Smooth muscle cell (in vitro differentiated cells): ENCODE results near the gene ERGIC1. TPM values are rescaled to one million over a fixed set of nuclear protein-coding genes. Genes with fewer than 3 reads are reported as not detected.
A peak's percentile ranks its signal among the peaks of the same experiment; 100 is the strongest.

Source experiments
- DNase-seq: peaks from one replicate; lab custom pipeline; 2025; ENCODE audit not compliant: unreplicated experiment; lab: John Stamatoyannopoulos, UW
- H2AFZ ChIP-seq: fragments of 200-600 bp; sonication (generic); 2 replicates; pipeline ENCODE4 v1.6.0; 2016; ENCODE audit warnings: antibody characterized with exemption, low read depth, mild to moderate bottlenecking
- H3F3A ChIP-seq: fragments of 200-600 bp; sonication (generic); 2 replicates; pipeline ENCODE4 v1.6.0; 2017; ENCODE audit warnings: antibody characterized with exemption, low read depth
- H3K27ac ChIP-seq: fragments of 200-600 bp; sonication (generic); 2 replicates; pipeline ENCODE4 v1.5.1; 2016; ENCODE audit warnings: low read depth, mild to moderate bottlenecking
- H3K27me3 ChIP-seq: fragments of 200-600 bp; sonication (generic); 2 replicates; pipeline ENCODE4 v1.6.1; 2016; ENCODE audit warnings: low read depth, mild to moderate bottlenecking
- H3K36me3 ChIP-seq: fragments of 200-600 bp; sonication (generic); 2 replicates; pipeline ENCODE4 v1.5.1; 2016; ENCODE audit warnings: low read depth
- H3K4me1 ChIP-seq: fragments of 200-600 bp; sonication (generic); 2 replicates; pipeline ENCODE4 v1.5.1; 2016; ENCODE audit warnings: low read depth
- H3K4me2 ChIP-seq: fragments of 200-600 bp; sonication (generic); 2 replicates; pipeline ENCODE4 v1.6.0; 2016; ENCODE audit warnings: mild to moderate bottlenecking
- H3K4me3 ChIP-seq: fragments of 200-600 bp; sonication (generic); 2 replicates; pipeline ENCODE4 v1.5.1; 2016; ENCODE audit warnings: mild to moderate bottlenecking
- H3K79me2 ChIP-seq: fragments of 200-600 bp; sonication (generic); 2 replicates; pipeline ENCODE4 v1.6.0; 2016; ENCODE audit warnings: low read depth, mild to moderate bottlenecking
- H3K9ac ChIP-seq: fragments of 200-600 bp; sonication (generic); 2 replicates; pipeline ENCODE4 v1.6.0; 2016; ENCODE audit warnings: low read depth
- H3K9me3 ChIP-seq: fragments of 200-600 bp; sonication (generic); replicated peaks from 2 replicates; pipeline ENCODE4 v1.5.1; 2016; ENCODE audit warnings: low read depth
- H4K20me1 ChIP-seq: fragments of 200-600 bp; sonication (generic); 2 replicates; pipeline ENCODE4 v1.6.0; 2016; ENCODE audit warnings: low read depth
- WGBS: methylation state at CpG from one replicate; pipeline ENCODE4 v1.1.7; 2016; ENCODE audit warnings: low lambda C conversion rate; 5-methylcytosine and 5-hydroxymethylcytosine counted together
- polyA plus RNA-seq: library from polyadenylated mRNA; unstranded; fragments of >200 nt; fragmentation: Nextera tagmentation; extraction: Ambion mirVana; gene quantifications from 2 replicates; pipeline ENCODE4 v1.2.1, GENCODE V29; 2016
- total RNA-seq: library from RNA; depleted of rRNA; stranded (reverse); fragments of >200 nt; gene quantifications from 2 replicates; pipeline ENCODE4 v1.2.3, GENCODE V29; 2014
- TF ChIP-seq, protein P1 (sequence below): fragments of 200-600 bp; sonication (generic); IDR thresholded peaks from 2 replicates; pipeline ENCODE4 v1.5.1; 2017; ENCODE audit warnings: borderline replicate concordance, mild to moderate bottlenecking, antibody characterized with exemption; ENCODE audit not compliant: insufficient read depth, poor library complexity, severe bottlenecking

ERGIC1 gene
- total and polyA plus RNA-seq, 2 experiments from 2014 or later = 38.2 to 140 TPM

DNA sequence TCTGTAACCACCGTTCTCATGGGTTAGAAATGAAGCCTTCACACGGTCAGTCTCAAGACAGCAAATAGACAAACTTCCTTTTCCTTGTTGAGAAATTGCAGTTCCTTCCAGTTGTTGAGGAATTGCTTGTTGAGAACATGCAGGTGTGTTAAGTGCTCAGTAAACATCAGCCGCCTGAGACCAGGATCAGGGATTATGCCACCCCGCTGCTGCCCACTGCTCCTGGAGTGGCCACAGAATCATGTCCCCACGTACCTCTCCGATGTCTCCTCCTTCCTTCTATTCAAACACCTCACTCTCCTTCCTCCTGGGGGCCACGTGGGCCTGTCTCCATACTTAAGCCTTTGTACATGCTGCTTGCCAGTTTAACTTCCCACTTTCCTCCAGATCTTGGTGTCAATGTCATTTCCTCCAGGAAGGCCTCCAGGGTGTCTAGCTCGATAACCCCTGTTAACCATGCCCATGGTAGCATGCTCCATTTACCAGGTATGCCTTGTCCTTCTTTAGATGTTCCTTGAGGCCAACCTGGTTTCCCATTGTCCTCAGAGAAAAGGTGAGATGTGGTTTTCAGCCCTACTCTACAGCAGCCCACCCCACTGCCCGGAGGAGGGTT, 91.4 kb downstream of the ERGIC1 start:
- no peak overlapping the region for H3K27ac ChIP-seq

DNA sequence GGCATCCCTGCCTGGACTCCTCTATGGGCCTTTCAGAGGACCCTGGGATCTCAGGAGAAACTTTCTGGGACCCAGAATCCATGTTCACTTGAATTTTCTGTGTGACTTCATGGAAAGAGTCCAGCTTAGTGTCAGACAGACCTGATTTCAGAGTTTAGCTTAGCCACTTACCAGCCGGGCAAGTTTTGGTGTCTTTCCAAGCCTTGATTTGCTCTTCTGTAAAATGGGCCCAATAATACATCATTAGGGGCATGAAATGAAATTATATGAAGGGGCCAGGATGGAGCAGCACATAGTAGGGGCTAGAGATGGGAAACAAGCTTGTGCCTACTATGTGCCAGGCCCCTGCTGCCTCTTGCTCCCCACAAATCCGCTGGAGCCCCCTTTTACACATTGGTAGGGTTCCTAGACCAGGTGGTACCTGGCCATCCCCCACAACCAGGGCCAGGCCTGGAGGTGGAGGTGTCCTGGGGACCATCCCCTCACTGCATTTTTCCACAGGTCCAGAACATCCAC, 92.0 kb downstream of the ERGIC1 start:
- no peak for DNase-seq

More for the DNA sequence above, 91.4 kb downstream of the ERGIC1 start:
- H3F3A ChIP-seq = no peaks in the 10 kb centered on the region
- no peak overlapping the region for H3K9ac ChIP-seq
- no peak overlapping the region for H3K4me2 ChIP-seq
- DNase-seq = no peak
- H3K36me3 ChIP-seq = no peaks in the 10 kb centered on the region
- H4K20me1 ChIP-seq = no peaks in the 10 kb centered on the region
- 93% methylated on average over 9 of the region's 9 CpGs for WGBS
- no peaks in the 10 kb centered on the region for H3K27me3 ChIP-seq
- no peak overlapping the region for H2AFZ ChIP-seq
- no peaks in the 10 kb centered on the region for H3K4me1 ChIP-seq
- H3K4me3 ChIP-seq = no peak overlapping the region
- TF ChIP-seq, protein P1, sequence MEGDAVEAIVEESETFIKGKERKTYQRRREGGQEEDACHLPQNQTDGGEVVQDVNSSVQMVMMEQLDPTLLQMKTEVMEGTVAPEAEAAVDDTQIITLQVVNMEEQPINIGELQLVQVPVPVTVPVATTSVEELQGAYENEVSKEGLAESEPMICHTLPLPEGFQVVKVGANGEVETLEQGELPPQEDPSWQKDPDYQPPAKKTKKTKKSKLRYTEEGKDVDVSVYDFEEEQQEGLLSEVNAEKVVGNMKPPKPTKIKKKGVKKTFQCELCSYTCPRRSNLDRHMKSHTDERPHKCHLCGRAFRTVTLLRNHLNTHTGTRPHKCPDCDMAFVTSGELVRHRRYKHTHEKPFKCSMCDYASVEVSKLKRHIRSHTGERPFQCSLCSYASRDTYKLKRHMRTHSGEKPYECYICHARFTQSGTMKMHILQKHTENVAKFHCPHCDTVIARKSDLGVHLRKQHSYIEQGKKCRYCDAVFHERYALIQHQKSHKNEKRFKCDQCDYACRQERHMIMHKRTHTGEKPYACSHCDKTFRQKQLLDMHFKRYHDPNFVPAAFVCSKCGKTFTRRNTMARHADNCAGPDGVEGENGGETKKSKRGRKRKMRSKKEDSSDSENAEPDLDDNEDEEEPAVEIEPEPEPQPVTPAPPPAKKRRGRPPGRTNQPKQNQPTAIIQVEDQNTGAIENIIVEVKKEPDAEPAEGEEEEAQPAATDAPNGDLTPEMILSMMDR = no peak
- H3K79me2 ChIP-seq = no peaks in the 10 kb centered on the region
- no peaks in the 10 kb centered on the region for H3K9me3 ChIP-seq

DNA sequence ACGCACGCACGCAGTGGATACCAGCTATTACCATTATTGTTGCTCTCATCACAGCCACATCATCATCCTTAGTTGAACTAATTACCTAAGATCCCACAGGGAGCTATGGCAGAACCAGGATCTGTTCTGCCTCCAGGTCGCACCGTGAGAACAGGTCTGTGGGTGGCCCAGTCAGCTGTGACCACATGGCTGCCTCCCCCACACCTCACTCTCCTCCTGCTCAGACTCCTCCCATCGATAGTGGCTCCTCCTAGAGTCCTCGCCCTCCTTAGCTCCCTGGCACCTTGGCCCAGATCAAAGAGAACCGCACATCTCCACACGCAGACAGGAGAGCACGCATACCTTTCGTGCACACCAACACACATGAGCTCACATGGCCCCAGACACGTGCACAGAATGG, 92.7 kb downstream of the ERGIC1 start:
- no peaks in the 10 kb centered on the region for H3K36me3 ChIP-seq
- WGBS = 92% methylated on average over 12 of the region's 12 CpGs
- H2AFZ ChIP-seq = no peak overlapping the region
- no peak overlapping the region for H3K9ac ChIP-seq
- no peak for DNase-seq
- H3K4me1 ChIP-seq = no peaks in the 10 kb centered on the region
- no peak overlapping the region for H3K4me3 ChIP-seq
- H3K27me3 ChIP-seq = no peaks in the 10 kb centered on the region
- H3K4me2 ChIP-seq = no peak overlapping the region
- no peak overlapping the region for H3K27ac ChIP-seq
- no peaks in the 10 kb centered on the region for H3K79me2 ChIP-seq
- no peaks in the 10 kb centered on the region for H3F3A ChIP-seq
- no peaks in the 10 kb centered on the region for H3K9me3 ChIP-seq
- no peaks in the 10 kb centered on the region for H4K20me1 ChIP-seq
- TF ChIP-seq, protein P1 = no peak

More for the DNA sequence above, 92.0 kb downstream of the ERGIC1 start:
- Histone ChIP-seq H3K4me1 (no peaks in the 10 kb centered on the region), H3K4me3 (no peak overlapping the region), H3K4me2 (no peak overlapping the region), H2AFZ (no peak overlapping the region), H3K9ac (no peak overlapping the region), H3F3A (no peaks in the 10 kb centered on the region), H3K9me3 (no peaks in the 10 kb centered on the region), H4K20me1 (no peaks in the 10 kb centered on the region), H3K79me2 (no peaks in the 10 kb centered on the region), H3K36me3 (no peaks in the 10 kb centered on the region), H3K27ac (no peak overlapping the region), H3K27me3 (no peaks in the 10 kb centered on the region)
- TF ChIP-seq, protein P1 = no peak
- 91% methylated on average over 2 of the region's 2 CpGs for WGBS

DNA sequence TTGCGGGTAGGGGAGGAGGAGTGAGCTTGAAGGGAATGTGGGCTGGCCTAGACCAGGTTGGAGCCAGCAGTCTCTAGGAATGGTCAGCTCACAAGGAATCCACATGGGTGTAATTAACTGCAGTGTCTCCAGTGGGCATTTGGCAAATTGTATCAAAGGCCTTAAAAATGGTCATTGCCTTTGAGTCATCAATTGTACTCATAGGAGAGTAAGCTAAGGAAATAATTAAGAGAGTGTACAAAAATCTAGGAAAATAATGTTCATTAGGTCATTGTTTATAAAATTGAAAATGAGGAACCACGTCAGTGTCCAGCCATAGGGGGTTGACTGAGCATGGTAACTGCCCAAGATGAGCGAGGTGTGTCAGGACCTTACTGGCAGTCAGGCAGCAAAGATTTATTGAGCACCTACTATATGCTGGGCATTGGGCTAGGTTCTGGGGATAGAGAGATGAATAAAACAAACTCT, 95.4 kb downstream of the ERGIC1 start:
- no peaks in the 10 kb centered on the region for H3K9me3 ChIP-seq
- WGBS = 94% methylated on average over 3 of the region's 3 CpGs
- H2AFZ ChIP-seq = no peak overlapping the region
- H3K4me3 ChIP-seq = no peak overlapping the region
- H3K27ac ChIP-seq = peak overlapping the region; percentile 83
- no peaks in the 10 kb centered on the region for H3K36me3 ChIP-seq
- TF ChIP-seq, protein P1 = no peak
- H3K9ac ChIP-seq = no peak overlapping the region
- DNase-seq = no peak
- no peak overlapping the region for H3K4me2 ChIP-seq
- no peaks in the 10 kb centered on the region for H3K4me1 ChIP-seq
- H3F3A ChIP-seq = no peaks in the 10 kb centered on the region
- no peaks in the 10 kb centered on the region for H3K27me3 ChIP-seq
- H3K79me2 ChIP-seq = no peaks in the 10 kb centered on the region
- H4K20me1 ChIP-seq = no peaks in the 10 kb centered on the region
